Esophagus muscularis mucosa (tissue), 4 donors: ENCODE measurements around the gene AKR1E2. TPM values are rescaled to one million over a fixed set of nuclear protein-coding genes. Genes with fewer than 3 reads are reported as not detected.
"Not testable (repeated sequence)": the region's sequence is repeated elsewhere in the genome, so short reads cannot be mapped to it uniquely, and the experiment has no call there.

Experiments
- DNase-seq: peaks from one replicate; pipeline ENCODE4 v3.0.0-alpha.2; 2017; ENCODE audit errors: extremely low spot score
- H3K27ac ChIP-seq, 4 donors: fragments of 200-600 bp; sonication (generic); replicated peaks in 1 of 4; 1 replicate in 3 of 4; 2 replicates in 1 of 4; pipeline ENCODE4 v1.5.1; 2016 to 2019; ENCODE audit warnings: mild to moderate bottlenecking in 1 of 4
- H3K27me3 ChIP-seq, 4 donors: fragments of 200-600 bp; sonication (generic); one replicate each; pipeline versions ENCODE4 v1.5.1 to v1.6.0; 2016 to 2019
- H3K36me3 ChIP-seq, 4 donors: fragments of 200-600 bp; sonication (generic); one replicate each; pipeline ENCODE4 v1.5.1; 2016 to 2019
- H3K4me1 ChIP-seq, 4 donors: fragments of 200-600 bp; sonication (generic); one replicate each; pipeline ENCODE4 v1.5.1; 2016 to 2019
- H3K4me3 ChIP-seq, 4 donors: fragments of 200-600 bp; sonication (generic); 1 replicate in 2 of 4; 2 replicates in 2 of 4; pipeline ENCODE4 v1.5.1; 2016 to 2019; ENCODE audit warnings: mild to moderate bottlenecking in 4 of 4, moderate library complexity in 1 of 4
- H3K9me3 ChIP-seq, 4 donors: fragments of 200-600 bp; sonication (generic); 1 replicate in 3 of 4; 2 replicates in 1 of 4; pipeline ENCODE4 v1.5.1; 2016 to 2019
- EP300 ChIP-seq: sonication (generic); formaldehyde crosslinking; IDR thresholded peaks from one replicate; pipeline ENCODE4 v1.6.1; 2017; ENCODE audit warnings: antibody characterized with exemption
- POLR2A ChIP-seq: fragments of 450-650 bp; IDR thresholded peaks from one replicate; pipeline ENCODE4 v1.6.1; 2017; ENCODE audit warnings: antibody characterized with exemption, moderate library complexity, mild to moderate bottlenecking, low read depth
- POLR2AphosphoS5 ChIP-seq, 2 donors: sonication (generic); formaldehyde crosslinking; IDR thresholded peaks; one replicate each; pipeline ENCODE4 v1.6.1; 2017; ENCODE audit warnings: antibody characterized with exemption in 2 of 2
- WGBS: methylation state at CpG from one replicate; pipeline ENCODE4 v1.1.5; 2018; 5-methylcytosine and 5-hydroxymethylcytosine counted together
- intact Hi-C: fragments of 100-400 bp; cut with DNase I; formaldehyde crosslinking; loops from one replicate; pipeline ENCODE4 v1.15.1; 2023
- total RNA-seq, 4 donors: library from RNA; depleted of rRNA; stranded (reverse); fragments of >200 nt; gene quantifications; one replicate each; pipeline versions ENCODE4 v1.1.0 to v1.2.1, GENCODE V29; 2016
- TF ChIP-seq, protein P1 (sequence below), 3 experiments: fragments of 200-600 bp in 2 of 3; fragments of 450-650 bp in 1 of 3; sonication (generic) in 2 of 3; IDR thresholded peaks; one replicate each; pipeline ENCODE4 v1.5.1; 2017 to 2019; ENCODE audit warnings: antibody characterized with exemption in 3 of 3, mild to moderate bottlenecking in 2 of 3, moderate library complexity in 1 of 3

The AKR1E2 gene
- total RNA-seq, 4 donors from 2014 or later: 16.5 to 21.0 (median 18.0) TPM

DNA sequence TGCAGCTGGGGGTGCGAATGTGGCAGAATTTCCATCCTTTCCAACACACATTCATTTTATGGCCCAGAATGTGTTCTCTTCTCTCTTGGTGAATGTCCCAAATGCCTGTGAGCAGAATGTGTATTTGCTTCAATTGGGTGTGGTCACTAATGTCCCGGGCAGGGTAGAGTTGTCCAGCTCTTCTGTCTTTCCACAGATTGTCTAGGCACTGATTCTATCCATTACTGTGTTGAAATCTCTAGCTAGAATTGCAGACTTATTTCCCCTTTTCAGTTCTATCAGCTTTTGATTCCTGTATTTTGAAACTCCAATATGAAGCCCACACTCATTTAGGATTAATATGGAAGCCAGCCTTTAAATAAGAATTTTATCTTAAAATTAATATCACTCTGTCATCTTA, 14.0 kb upstream of the AKR1E2 start:
- Histone ChIP-seq H3K4me3 (no peak overlapping the region), H3K27me3 (no peaks in the 10 kb centered on the region), H3K36me3 (no peaks in the 10 kb centered on the region), H3K4me1 (peaks cover 0 to 4% (median 3%) of the 10 kb centered on the region in 4 donors), H3K27ac (no peak overlapping the region), H3K9me3 (no peaks in the 10 kb centered on the region)
- WGBS: 87% methylated on average over 2 of the region's 2 CpGs
- intact Hi-C loops: no loop called here
- TF ChIP-seq POLR2A (no peak), POLR2AphosphoS5 (IDR thresholded peaks at IDR 0.05) (no peak), EP300 (no peak)
- TF ChIP-seq, protein P1, sequence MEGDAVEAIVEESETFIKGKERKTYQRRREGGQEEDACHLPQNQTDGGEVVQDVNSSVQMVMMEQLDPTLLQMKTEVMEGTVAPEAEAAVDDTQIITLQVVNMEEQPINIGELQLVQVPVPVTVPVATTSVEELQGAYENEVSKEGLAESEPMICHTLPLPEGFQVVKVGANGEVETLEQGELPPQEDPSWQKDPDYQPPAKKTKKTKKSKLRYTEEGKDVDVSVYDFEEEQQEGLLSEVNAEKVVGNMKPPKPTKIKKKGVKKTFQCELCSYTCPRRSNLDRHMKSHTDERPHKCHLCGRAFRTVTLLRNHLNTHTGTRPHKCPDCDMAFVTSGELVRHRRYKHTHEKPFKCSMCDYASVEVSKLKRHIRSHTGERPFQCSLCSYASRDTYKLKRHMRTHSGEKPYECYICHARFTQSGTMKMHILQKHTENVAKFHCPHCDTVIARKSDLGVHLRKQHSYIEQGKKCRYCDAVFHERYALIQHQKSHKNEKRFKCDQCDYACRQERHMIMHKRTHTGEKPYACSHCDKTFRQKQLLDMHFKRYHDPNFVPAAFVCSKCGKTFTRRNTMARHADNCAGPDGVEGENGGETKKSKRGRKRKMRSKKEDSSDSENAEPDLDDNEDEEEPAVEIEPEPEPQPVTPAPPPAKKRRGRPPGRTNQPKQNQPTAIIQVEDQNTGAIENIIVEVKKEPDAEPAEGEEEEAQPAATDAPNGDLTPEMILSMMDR (IDR thresholded peaks at IDR 0.05): no peak
- no peak for DNase-seq

DNA sequence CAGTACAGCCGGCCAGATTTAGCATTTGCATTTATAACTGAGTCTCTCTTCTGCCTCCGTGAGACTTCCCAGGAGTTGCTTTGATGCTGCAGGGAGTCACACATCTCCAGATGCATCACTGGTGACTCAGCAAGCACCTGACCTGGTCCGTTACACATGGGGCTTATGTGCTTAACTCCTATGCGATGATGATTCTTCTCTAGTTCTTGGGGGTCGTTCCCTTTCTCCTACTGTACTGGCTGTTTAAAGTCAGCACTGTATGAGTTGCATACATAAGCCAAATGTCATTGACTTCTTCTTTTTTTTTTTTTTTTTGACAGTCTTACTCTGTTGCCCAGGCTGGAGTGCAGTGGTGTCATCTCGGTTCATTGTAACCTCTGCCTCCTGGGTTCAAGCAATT, 13.0 kb upstream of the AKR1E2 start:
- H3K4me3 ChIP-seq: no peak overlapping the region
- intact Hi-C loops: no loop called here
- no peaks in the 10 kb centered on the region for H3K36me3 ChIP-seq
- peaks cover 0 to 4% (median 3%) of the 10 kb centered on the region in 4 donors for H3K4me1 ChIP-seq
- H3K9me3 ChIP-seq: no peaks in the 10 kb centered on the region
- H3K27me3 ChIP-seq: no peaks in the 10 kb centered on the region
- TF ChIP-seq POLR2A (no peak), EP300 (no peak), POLR2AphosphoS5 (IDR thresholded peaks at IDR 0.05) (no peak)
- TF ChIP-seq, protein P1 (IDR thresholded peaks at IDR 0.05): no peak
- WGBS: 49% methylated on average over 6 of the region's 6 CpGs
- H3K27ac ChIP-seq: no peak overlapping the region
- DNase-seq: no peak

DNA sequence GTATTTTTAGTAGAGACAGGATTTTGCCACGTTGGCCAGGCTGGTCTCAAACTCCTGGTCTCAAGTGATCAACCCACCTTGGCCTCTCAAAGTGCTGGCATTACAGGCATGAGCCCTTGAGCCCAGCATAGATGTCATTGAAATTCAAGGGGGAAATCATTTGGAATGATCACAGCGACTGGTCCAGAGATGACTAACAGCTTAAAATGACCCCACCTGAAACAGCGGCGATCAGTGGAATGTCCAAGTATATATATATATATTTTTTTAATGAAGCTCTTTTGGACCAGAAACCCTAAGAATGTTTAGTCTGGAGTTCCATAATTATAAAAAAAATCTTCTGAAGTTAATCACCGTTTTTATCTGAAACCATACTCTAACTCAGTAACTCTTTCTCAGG, 12.5 kb upstream of the AKR1E2 start:
- no peaks in the 10 kb centered on the region for H3K9me3 ChIP-seq
- no peak overlapping the region for H3K27ac ChIP-seq
- no peaks in the 10 kb centered on the region for H3K36me3 ChIP-seq
- no peaks in the 10 kb centered on the region for H3K27me3 ChIP-seq
- WGBS: 62% methylated on average over 5 of the region's 5 CpGs
- TF ChIP-seq, protein P1 (IDR thresholded peaks at IDR 0.05): no peak
- no peak for TF ChIP-seq POLR2A
- no peak for TF ChIP-seq POLR2AphosphoS5 (IDR thresholded peaks at IDR 0.05)
- TF ChIP-seq EP300: no peak
- intact Hi-C loops: no loop called here
- DNase-seq: no peak
- H3K4me3 ChIP-seq: no peak overlapping the region
- H3K4me1 ChIP-seq: peaks cover 0 to 4% (median 3%) of the 10 kb centered on the region in 4 donors

DNA sequence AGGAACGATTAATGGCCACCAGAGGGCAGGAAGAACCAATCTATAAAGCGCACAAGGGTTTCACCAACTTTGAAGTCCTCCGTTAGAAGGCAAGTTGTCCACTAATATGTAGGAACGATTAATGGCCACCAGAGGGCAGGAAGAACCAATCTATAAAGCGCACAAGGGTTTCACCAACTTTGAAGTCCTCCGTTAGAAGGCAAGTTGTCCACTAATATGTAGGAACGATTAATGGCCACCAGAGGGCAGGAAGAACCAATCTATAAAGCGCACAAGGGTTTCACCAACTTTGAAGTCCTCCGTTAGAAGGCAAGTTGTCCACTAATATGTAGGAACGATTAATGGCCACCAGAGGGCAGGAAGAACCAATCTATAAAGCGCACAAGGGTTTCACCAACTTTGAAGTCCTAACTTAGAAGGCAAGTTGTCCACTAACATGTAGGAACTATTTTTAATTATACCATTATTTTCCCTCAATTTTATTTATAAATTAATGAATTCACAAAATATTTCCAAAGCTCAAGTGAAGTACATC, 10.3 kb upstream of the AKR1E2 start:
- not testable (repeated sequence) for H3K27ac ChIP-seq, H3K27me3 ChIP-seq, H3K4me3 ChIP-seq, H3K36me3 ChIP-seq, DNase-seq, H3K4me1 ChIP-seq, H3K9me3 ChIP-seq
- TF ChIP-seq, protein P1 (IDR thresholded peaks at IDR 0.05): peak in 2 of 3 experiments; percentile 33 to 66
- 29% methylated on average over 3 of the region's 11 CpGs for WGBS
- intact Hi-C loops: loop anchor here (2.0 kb wide), 1 partner anchor 33 kb away; no protein-coding TSS in a partner anchor

DNA sequence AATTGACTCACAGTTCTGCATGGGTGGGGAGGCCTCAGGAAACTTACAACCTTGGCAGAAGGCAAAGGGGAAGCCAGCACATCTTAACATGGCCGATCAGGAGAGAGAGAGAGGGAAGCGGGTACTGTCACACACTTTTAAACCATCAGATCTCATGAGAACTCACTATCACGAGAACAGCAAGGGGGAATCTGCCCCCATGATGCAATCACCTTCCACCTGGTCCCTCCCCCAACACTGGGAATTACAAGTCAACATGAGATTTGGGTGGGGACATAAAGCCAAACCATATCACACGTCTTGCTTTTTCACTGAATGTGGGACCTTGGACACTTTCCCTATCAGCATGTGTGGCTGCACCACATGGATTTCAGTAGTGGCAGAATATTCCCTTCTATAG, 9.0 kb upstream of the AKR1E2 start:
- Histone ChIP-seq H3K27ac (no peak overlapping the region), H3K36me3 (no peaks in the 10 kb centered on the region), H3K4me3 (no peak overlapping the region), H3K27me3 (no peaks in the 10 kb centered on the region), H3K4me1 (peaks cover 3 to 19% (median 13%) of the 10 kb centered on the region in 4 donors), H3K9me3 (no peaks in the 10 kb centered on the region)
- intact Hi-C loops: loop anchor here (2.0 kb wide), 1 partner anchor 32 kb away; no protein-coding TSS in a partner anchor
- TF ChIP-seq POLR2AphosphoS5 (IDR thresholded peaks at IDR 0.05) (no peak), EP300 (no peak), POLR2A (no peak)
- TF ChIP-seq, protein P1 (IDR thresholded peaks at IDR 0.05): no peak
- 90% methylated on average over 4 of the region's 4 CpGs for WGBS
- no peak for DNase-seq
